ENCODE data around the gene CHMP2B. TPM values are rescaled to one million over a fixed set of nuclear protein-coding genes. Genes with fewer than 3 reads are reported as not detected.

The CHMP2B gene

Small RNA genes within 50 kb of the gene (microRNA-seq; reads per million reads assigned to microRNA genes)
- gene MIR4795, result not detected

All from HL-60 (cell line).